K562 (cell line): ENCODE measurements around the gene DTL. TPM values are rescaled to one million over a fixed set of nuclear protein-coding genes. Genes with fewer than 3 reads are reported as not detected.

ENCODE experiments used
- ATAC-seq: fragments of 200-7000 bp; cut with Tn5 transposase; 3 replicates; pipeline ENCODE4 v1.9.1; 2020; ENCODE audit warnings: moderate library complexity
- BruUV-seq: library from RNA; stranded (reverse); fragments of 400-500 nt; replicated peaks from 2 replicates; lab custom pipeline; 2021; lab: Mats Ljungman, UMichigan
- CTCF ChIA-PET: fragments of 300-600 bp; formaldehyde crosslinking; extraction: SDS; loops from one replicate; lab custom pipeline; 2021; ENCODE audit warnings: low intra/inter-chr PET ratio; lab: Yijun Ruan, JAX
- POLR2A ChIA-PET: fragments of 300-600, 350-650 bp; sonication (Branson Sonifier 250); formaldehyde crosslinking; extraction: SDS; loops from one replicate; lab custom pipeline; 2021; ENCODE audit warnings: antibody characterized with exemption, inconsistent platforms; lab: Yijun Ruan, JAX
- DNase-seq, 4 experiments: peaks; one replicate each; pipeline versions ENCODE4 v3.0.0 to v3.0.0-alpha.2; 2011 to 2018; ENCODE audit warnings: low spot score in 3 of 4, mixed read lengths in 3 of 4; ENCODE audit errors: extremely low read depth in 1 of 4
- FAIRE-seq: peaks from 2 replicates; lab custom pipeline; 2011; peaks lifted over from hg19 to GRCh38; lab: Jason Lieb, UNC
- H2AFZ ChIP-seq: 2 replicates; pipeline ENCODE4 v1.6.0; 2011; ENCODE audit warnings: low read depth, low read length, control low read depth, inconsistent platforms
- H3K27ac ChIP-seq: fragments of 200-600 bp; 3 replicates; pipeline ENCODE4 v1.8.0; 2011; ENCODE audit warnings: low read depth, mild to moderate bottlenecking, control low read depth, inconsistent platforms, low read length, moderate library complexity, mixed read lengths; ENCODE audit errors: extremely low read depth
- H3K27me3 ChIP-seq, 2 experiments: fragments of 300-600 bp in 1 of 2; 2 replicates in 1 of 2; 3 replicates in 1 of 2; pipeline versions ENCODE4 v1.6.0 to v1.8.0; 2011; ENCODE audit warnings: inconsistent platforms in 2 of 2, low read length in 2 of 2, mild to moderate bottlenecking in 1 of 2, mixed read lengths in 1 of 2, moderate library complexity in 1 of 2; ENCODE audit not compliant: control insufficient read depth in 2 of 2, insufficient read depth in 2 of 2
- H3K36me3 ChIP-seq: fragments of 300-600 bp; 3 replicates; pipeline ENCODE4 v1.8.0; 2011; ENCODE audit warnings: mild to moderate bottlenecking, low read length, inconsistent platforms; ENCODE audit not compliant: control insufficient read depth, insufficient read depth
- H3K4me1 ChIP-seq, 2 experiments: fragments of 200-600 bp in 1 of 2; replicated peaks in 1 of 2; 2 replicates in 1 of 2; 3 replicates in 1 of 2; pipeline versions ENCODE4 v1.5.1 to v1.8.0; 2011; ENCODE audit warnings: inconsistent platforms in 2 of 2, low read length in 2 of 2, mild to moderate bottlenecking in 1 of 2, mixed read lengths in 1 of 2, moderate library complexity in 1 of 2; ENCODE audit not compliant: control insufficient read depth in 2 of 2, insufficient read depth in 2 of 2
- H3K4me2 ChIP-seq: 2 replicates; pipeline ENCODE4 v1.6.1; 2011; ENCODE audit warnings: low read length, control low read depth, inconsistent platforms, mixed read lengths; ENCODE audit not compliant: insufficient read depth
- H3K4me3 ChIP-seq: fragments of 200-600 bp; sonication (generic), shearing (Covaris generic); 2 replicates; pipeline ENCODE4 v1.5.1; 2016; ENCODE audit warnings: control low read depth, inconsistent platforms
- H3K79me2 ChIP-seq: fragments of 200-600 bp; 3 replicates; pipeline ENCODE4 v1.8.0; 2011; ENCODE audit warnings: low read length, inconsistent platforms; ENCODE audit not compliant: control insufficient read depth, insufficient read depth
- H3K9ac ChIP-seq, 2 experiments: 2 replicates each; pipeline versions ENCODE4 v1.6.0 to v1.6.1; 2011; ENCODE audit warnings: low read depth in 2 of 2, low read length in 2 of 2, control low read depth in 1 of 2, inconsistent platforms in 1 of 2, mild to moderate bottlenecking in 1 of 2, mixed read lengths in 1 of 2; ENCODE audit not compliant: insufficient read depth in 1 of 2
- H3K9me1 ChIP-seq: one replicate; pipeline ENCODE4 v1.6.0; 2011; ENCODE audit warnings: inconsistent platforms, mild to moderate bottlenecking, low read length, moderate library complexity; ENCODE audit not compliant: control insufficient read depth, insufficient read depth
- H3K9me3 ChIP-seq: replicated peaks from 2 replicates; pipeline ENCODE4 v1.5.1; 2011; ENCODE audit warnings: low read depth, low read length, inconsistent platforms; ENCODE audit not compliant: control insufficient read depth, insufficient read depth
- H4K20me1 ChIP-seq: replicated peaks from 2 replicates; pipeline ENCODE4 v1.6.1; 2011; ENCODE audit warnings: low read length, inconsistent platforms, mixed read lengths; ENCODE audit not compliant: control insufficient read depth, insufficient read depth
- CBX3 ChIP-seq, 2 experiments: IDR thresholded peaks; 1 replicate in 1 of 2; 2 replicates in 1 of 2; pipeline ENCODE4 v1.6.1; 2012; ENCODE audit warnings: inconsistent platforms in 2 of 2, low read length in 2 of 2, borderline replicate concordance in 1 of 2, control low read depth in 1 of 2
- NFIC ChIP-seq: fragments of 450-650 bp; IDR thresholded peaks from 2 replicates; pipeline ENCODE4 v1.6.1; 2017; ENCODE audit warnings: mild to moderate bottlenecking, inconsistent platforms
- NRF1 ChIP-seq, 2 experiments: fragments of 450-650 bp; IDR thresholded peaks in 1 of 2; conservative IDR thresholded peaks in 1 of 2; 2 replicates each; pipeline ENCODE4 v1.6.1; 2014; ENCODE audit warnings: mild to moderate bottlenecking in 2 of 2
- POLR2H ChIP-seq: IDR thresholded peaks from 2 replicates; pipeline ENCODE4 v1.6.1; 2016; ENCODE audit warnings: missing genetic modification characterization, low read depth, mild to moderate bottlenecking, control low read depth, missing compliant biosample characterization, moderate library complexity
- TBP ChIP-seq: optimal IDR thresholded peaks from 2 replicates; pipeline ENCODE3; 2011; ENCODE audit warnings: low read depth, low read length, improper control_type of control experiment
- THRAP3 ChIP-seq: fragments of 450-650 bp; IDR thresholded peaks from 2 replicates; pipeline ENCODE4 v1.6.1; 2016; ENCODE audit warnings: mild to moderate bottlenecking, inconsistent platforms, borderline replicate concordance
- YBX1 ChIP-seq: fragments of 450-650 bp; IDR thresholded peaks from 2 replicates; pipeline ENCODE4 v1.7.1; 2016; ENCODE audit warnings: mild to moderate bottlenecking
- ZNF77 ChIP-seq: fragments of 250-450 bp; sonication (Bioruptor Pico); IDR thresholded peaks from 2 replicates; pipeline ENCODE4 v1.5.0; 2020
- WGBS: fragments of 100-300 bp; shearing (Covaris generic); methylation state at CpG from one replicate; pipeline ENCODE4 v1.1.6; 2016; ENCODE audit warnings: low coverage, mixed read lengths; ENCODE audit not compliant: insufficient coverage; ENCODE audit errors: missing lambda C conversion rate; 5-methylcytosine and 5-hydroxymethylcytosine counted together
- in situ Hi-C: fragments of 300-500 bp; cut with MboI; formaldehyde crosslinking; loops from 4 replicates; pipeline ENCODE4 v1.15.0; 2018; ENCODE audit warnings: inconsistent platforms, mixed read lengths
- intact Hi-C: fragments of 100-400 bp; cut with micrococcal nuclease; formaldehyde crosslinking; loops from 2 replicates; pipeline ENCODE4 v1.14.2; 2022
- polyA plus RNA-seq, 8 experiments: library from polyadenylated mRNA; depleted of rRNA in 4 of 8; stranded (reverse) in 5 of 8; unstranded in 3 of 8; fragments of >200 nt; fragmentation: Nextera tagmentation in 2 of 8; fragmentation: Illumina TruSeq in 1 of 8; extraction: Ambion mirVana in 2 of 8; extraction: Trizol in 1 of 8; gene quantifications; 2 replicates each; pipeline versions ENCODE4 v1.2.1 to v1.2.3, GENCODE V29; 2011 to 2014; ENCODE audit warnings: inconsistent platforms in 1 of 8, missing spikeins in 1 of 8
- total RNA-seq, 7 experiments: library from RNA; depleted of rRNA in 6 of 7; stranded (reverse); fragments of >200 nt in 6 of 7; fragmentation: Illumina TruSeq in 2 of 7; extraction: Trizol in 2 of 7; gene quantifications; 2 replicates each; pipeline versions ENCODE4 v1.2.1 to v1.2.3, GENCODE V29; 2011 to 2021; ENCODE audit warnings: low replicate concordance in 1 of 7
- TF ChIP-seq, protein P1 (sequence below): fragments of 250-450 bp; sonication (Bioruptor Pico); IDR thresholded peaks from 2 replicates; pipeline ENCODE4 v1.4.0; 2020; ENCODE audit warnings: mild to moderate bottlenecking, moderate library complexity, borderline replicate concordance
- TF ChIP-seq, protein P2 (sequence below): fragments of 450-650 bp; IDR thresholded peaks from 2 replicates; pipeline ENCODE4 v1.7.1; 2018; ENCODE audit warnings: mild to moderate bottlenecking, low read depth; ENCODE audit not compliant: partially characterized antibody

Gene DTL
- total and polyA plus RNA-seq, 9 of the 15 experiments (the other 6 are each of a cell fraction or from before 2014, with no cell fraction given) = 38.3 to 81.0 (median 63.2) TPM

DNA sequence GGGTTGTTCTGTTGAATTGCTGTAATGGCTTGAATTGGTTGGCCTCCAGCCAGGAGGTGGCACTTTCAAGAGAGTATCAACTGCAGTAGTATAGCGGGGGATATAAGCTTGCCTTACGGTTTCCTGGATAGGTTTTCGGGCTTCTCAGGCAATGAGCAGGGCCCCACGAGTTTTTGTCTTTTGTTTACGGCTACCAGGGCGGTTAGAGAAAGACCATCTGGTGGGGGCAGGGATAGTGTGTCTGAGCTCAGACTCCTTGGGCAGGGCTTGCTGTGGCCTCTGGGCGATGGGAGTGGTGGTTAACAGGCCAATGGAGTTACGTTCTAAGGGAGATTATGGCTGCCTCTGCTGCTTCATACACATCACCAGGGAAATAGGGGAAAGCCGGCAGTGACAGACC lies 62.8 kb downstream of the DTL start:
- Histone ChIP-seq H2AFZ (no peak overlapping the region), H3K9me3 (no peaks in the 10 kb centered on the region; the same call in 1 of the 2 replicates), H4K20me1 (no peaks in the 10 kb centered on the region), H3K27ac (no peak overlapping the region), H3K79me2 (peaks cover 56% of the 10 kb centered on the region), H3K9ac (no peak overlapping the region; a peak in 1 of 4 replicates), H3K27me3 (no peaks in the 10 kb centered on the region), H3K4me3 (no peak overlapping the region), H3K4me1 (peaks cover 0 to 8% of the 10 kb centered on the region in 2 experiments; a peak in 2 of 5 replicates), H3K4me2 (no peak overlapping the region), H3K36me3 (peaks cover 90% of the 10 kb centered on the region), H3K9me1 (no peaks in the 10 kb centered on the region)
- ChIA-PET POLR2A (interaction anchor here (0.6 to 1.7 kb wide), 5 partner anchors 8 to 967 kb away, joined by 3 to 4 read pairs (median 3); no protein-coding TSS in a partner anchor), CTCF (no interaction called here)
- WGBS = 90% methylated on average over 9 of the region's 9 CpGs
- FAIRE-seq (no peak), ATAC-seq (peak; percentile 19; the same call in 1 of the 3 replicates), DNase-seq (no peak)
- in situ Hi-C loops = loop anchor here (10.0 kb wide), 1 partner anchor 676 kb away; no protein-coding TSS in a partner anchor
- BruUV-seq = no TSS peak
- intact Hi-C loops = no loop called here
- TF ChIP-seq NFIC = peak; percentile 61
- no peak for TF ChIP-seq ZNF77
- TF ChIP-seq YBX1 = no peak

DNA sequence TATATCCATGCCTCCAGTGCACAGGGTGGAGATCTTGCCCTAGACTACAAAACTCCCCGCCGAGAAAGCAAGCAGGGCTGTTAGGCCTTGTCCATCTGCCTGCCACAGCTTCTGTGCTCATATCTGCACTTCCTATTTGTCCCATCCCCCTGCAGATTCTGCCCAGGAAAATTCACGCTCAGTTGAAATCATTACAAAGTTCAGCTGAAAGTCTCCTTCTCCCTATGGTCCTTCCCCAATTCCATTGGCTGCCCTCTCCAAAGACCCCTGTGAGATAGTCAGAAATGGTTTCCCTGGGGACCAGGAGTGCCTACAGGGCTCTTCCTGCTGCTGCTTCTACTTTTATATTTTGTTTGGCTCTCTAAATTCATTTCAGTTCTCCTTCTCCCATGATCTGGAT lies 63.2 kb downstream of the DTL start:
- ChIA-PET POLR2A (interaction anchor here (0.6 to 0.7 kb wide), 2 partner anchors 168 to 968 kb away, joined by 3 read pairs; no protein-coding TSS in a partner anchor), CTCF (no interaction called here)
- no peak for FAIRE-seq
- BruUV-seq = no TSS peak
- Histone ChIP-seq H3K27me3 (no peaks in the 10 kb centered on the region), H3K9ac (no peak overlapping the region; a peak in 1 of 4 replicates), H3K27ac (no peak overlapping the region), H3K4me2 (no peak overlapping the region), H3K9me1 (no peaks in the 10 kb centered on the region), H4K20me1 (no peaks in the 10 kb centered on the region), H2AFZ (no peak overlapping the region), H3K36me3 (peaks cover 91% of the 10 kb centered on the region), H3K4me1 (peaks cover 0 to 6% of the 10 kb centered on the region in 2 experiments; a peak in 2 of 5 replicates), H3K4me3 (no peak overlapping the region), H3K9me3 (no peaks in the 10 kb centered on the region; the same call in 1 of the 2 replicates), H3K79me2 (peaks cover 51% of the 10 kb centered on the region)
- WGBS = 97% methylated on average over 3 of the region's 3 CpGs
- no peak for DNase-seq
- ATAC-seq = peak; percentile 40
- in situ Hi-C loops = loop anchor here (10.0 kb wide), 1 partner anchor 676 kb away; no protein-coding TSS in a partner anchor
- intact Hi-C loops = no loop called here
- no peak for TF ChIP-seq TBP
- TF ChIP-seq, protein P1, sequence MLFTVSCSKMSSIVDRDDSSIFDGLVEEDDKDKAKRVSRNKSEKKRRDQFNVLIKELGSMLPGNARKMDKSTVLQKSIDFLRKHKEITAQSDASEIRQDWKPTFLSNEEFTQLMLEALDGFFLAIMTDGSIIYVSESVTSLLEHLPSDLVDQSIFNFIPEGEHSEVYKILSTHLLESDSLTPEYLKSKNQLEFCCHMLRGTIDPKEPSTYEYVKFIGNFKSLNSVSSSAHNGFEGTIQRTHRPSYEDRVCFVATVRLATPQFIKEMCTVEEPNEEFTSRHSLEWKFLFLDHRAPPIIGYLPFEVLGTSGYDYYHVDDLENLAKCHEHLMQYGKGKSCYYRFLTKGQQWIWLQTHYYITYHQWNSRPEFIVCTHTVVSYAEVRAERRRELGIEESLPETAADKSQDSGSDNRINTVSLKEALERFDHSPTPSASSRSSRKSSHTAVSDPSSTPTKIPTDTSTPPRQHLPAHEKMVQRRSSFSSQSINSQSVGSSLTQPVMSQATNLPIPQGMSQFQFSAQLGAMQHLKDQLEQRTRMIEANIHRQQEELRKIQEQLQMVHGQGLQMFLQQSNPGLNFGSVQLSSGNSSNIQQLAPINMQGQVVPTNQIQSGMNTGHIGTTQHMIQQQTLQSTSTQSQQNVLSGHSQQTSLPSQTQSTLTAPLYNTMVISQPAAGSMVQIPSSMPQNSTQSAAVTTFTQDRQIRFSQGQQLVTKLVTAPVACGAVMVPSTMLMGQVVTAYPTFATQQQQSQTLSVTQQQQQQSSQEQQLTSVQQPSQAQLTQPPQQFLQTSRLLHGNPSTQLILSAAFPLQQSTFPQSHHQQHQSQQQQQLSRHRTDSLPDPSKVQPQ (CRISPR knock-in tag) = no peak
- no peak for TF ChIP-seq CBX3 (IDR thresholded peaks at IDR 0.05; ENCODE audit: borderline replicate concordance in 1 of 2, low read length in 2 of 2)
- TF ChIP-seq, protein P2, sequence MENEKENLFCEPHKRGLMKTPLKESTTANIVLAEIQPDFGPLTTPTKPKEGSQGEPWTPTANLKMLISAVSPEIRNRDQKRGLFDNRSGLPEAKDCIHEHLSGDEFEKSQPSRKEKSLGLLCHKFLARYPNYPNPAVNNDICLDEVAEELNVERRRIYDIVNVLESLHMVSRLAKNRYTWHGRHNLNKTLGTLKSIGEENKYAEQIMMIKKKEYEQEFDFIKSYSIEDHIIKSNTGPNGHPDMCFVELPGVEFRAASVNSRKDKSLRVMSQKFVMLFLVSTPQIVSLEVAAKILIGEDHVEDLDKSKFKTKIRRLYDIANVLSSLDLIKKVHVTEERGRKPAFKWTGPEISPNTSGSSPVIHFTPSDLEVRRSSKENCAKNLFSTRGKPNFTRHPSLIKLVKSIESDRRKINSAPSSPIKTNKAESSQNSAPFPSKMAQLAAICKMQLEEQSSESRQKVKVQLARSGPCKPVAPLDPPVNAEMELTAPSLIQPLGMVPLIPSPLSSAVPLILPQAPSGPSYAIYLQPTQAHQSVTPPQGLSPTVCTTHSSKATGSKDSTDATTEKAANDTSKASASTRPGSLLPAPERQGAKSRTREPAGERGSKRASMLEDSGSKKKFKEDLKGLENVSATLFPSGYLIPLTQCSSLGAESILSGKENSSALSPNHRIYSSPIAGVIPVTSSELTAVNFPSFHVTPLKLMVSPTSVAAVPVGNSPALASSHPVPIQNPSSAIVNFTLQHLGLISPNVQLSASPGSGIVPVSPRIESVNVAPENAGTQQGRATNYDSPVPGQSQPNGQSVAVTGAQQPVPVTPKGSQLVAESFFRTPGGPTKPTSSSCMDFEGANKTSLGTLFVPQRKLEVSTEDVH = no peak
- TF ChIP-seq NRF1 (conservative IDR thresholded peaks at IDR 0.05 in 1 of 2, IDR thresholded peaks at IDR 0.05 in 1 of 2) = no peak
- TF ChIP-seq POLR2H (tag) = no peak
- no peak for TF ChIP-seq THRAP3
